IPS DF 6.9 (cell line): ENCODE results near the gene RHOBTB3.
"Not testable (repeated sequence)": the region's sequence is repeated elsewhere in the genome, so short reads cannot be mapped to it uniquely, and the experiment has no call there.

ENCODE experiments used
- DNase-seq: peaks from one replicate; pipeline ENCODE4 v3.0.0-alpha.2; 2013; ENCODE audit warnings: low read depth, low spot score
- H3K27ac ChIP-seq: one replicate; pipeline ENCODE4 v1.5.1; 2013; ENCODE audit warnings: low read length, control low read depth
- H3K27me3 ChIP-seq: 2 replicates; pipeline ENCODE4 v1.6.1; 2013; ENCODE audit warnings: mild to moderate bottlenecking, low read length; ENCODE audit not compliant: control insufficient read depth, insufficient read depth
- H3K36me3 ChIP-seq: 2 replicates; pipeline ENCODE4 v1.6.1; 2013; ENCODE audit warnings: low read length; ENCODE audit not compliant: control insufficient read depth, insufficient read depth
- H3K4me1 ChIP-seq: 2 replicates; pipeline ENCODE4 v1.6.1; 2013; ENCODE audit warnings: low read length; ENCODE audit not compliant: control insufficient read depth, insufficient read depth
- H3K4me3 ChIP-seq: 2 replicates; pipeline ENCODE4 v1.5.1; 2013; ENCODE audit warnings: mild to moderate bottlenecking, low read length
- H3K9me3 ChIP-seq: 2 replicates; pipeline ENCODE4 v1.6.1; 2013; ENCODE audit warnings: low read length, inconsistent platforms; ENCODE audit not compliant: control insufficient read depth, insufficient read depth
- WGBS: extraction: QIAGEN DNeasy Blood & Tissue Kit; methylation state at CpG from one replicate; pipeline ENCODE4 v1.1.7; 2013; ENCODE audit warnings: mixed read lengths, missing lambda C conversion rate; ENCODE audit not compliant: insufficient read length, insufficient coverage; 5-methylcytosine and 5-hydroxymethylcytosine counted together

The RHOBTB3 gene

DNA sequence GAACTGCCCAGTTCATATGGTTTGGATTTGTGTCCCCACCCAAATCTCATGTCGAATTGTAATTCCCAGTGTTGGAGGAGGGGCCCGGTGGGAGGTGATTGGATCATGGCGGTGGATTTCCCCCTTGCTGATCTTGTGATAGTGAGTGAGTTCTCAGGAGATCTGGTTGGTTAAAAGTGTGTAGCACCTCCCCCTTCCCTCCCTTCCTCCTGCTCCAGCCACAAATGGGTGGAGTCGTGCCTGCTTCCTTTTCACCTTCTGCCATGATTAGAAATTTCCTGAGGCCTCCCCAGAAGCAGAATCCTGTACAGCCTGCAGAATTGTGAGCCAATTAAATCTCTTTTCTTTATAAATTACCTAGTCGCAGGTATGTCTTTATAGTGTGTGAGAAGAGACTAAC is 24.9 kb upstream of the RHOBTB3 start:
- H3K27me3 ChIP-seq, H3K9me3 ChIP-seq, DNase-seq, H3K27ac ChIP-seq, H3K4me3 ChIP-seq, H3K36me3 ChIP-seq, H3K4me1 ChIP-seq: not testable (repeated sequence)
- no CpG with 5 or more reads among the region's 5 CpGs for WGBS

DNA sequence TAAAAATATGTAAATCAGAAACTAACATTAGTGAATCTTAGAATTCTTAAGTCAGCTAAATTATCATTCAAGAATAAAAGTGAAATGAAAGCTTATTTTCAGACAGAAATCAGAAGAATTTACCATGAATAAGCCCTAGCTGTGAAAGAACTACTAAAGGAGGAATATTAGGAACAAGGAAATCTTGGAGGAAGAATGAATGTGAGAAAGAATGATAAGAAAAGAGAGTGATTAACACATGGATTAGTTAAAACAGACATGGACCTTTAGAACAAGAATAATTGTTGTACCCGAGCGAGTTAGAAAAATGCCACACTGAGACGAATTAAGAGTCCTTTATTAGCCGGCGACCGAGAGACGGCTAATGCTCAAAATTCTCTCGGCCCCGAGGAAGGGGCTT is 24.1 kb upstream of the RHOBTB3 start:
- Histone ChIP-seq H3K4me3 (no peak overlapping the region), H3K36me3 (no peaks in the 10 kb centered on the region), H3K4me1 (no peaks in the 10 kb centered on the region), H3K27ac (no peak overlapping the region), H3K9me3 (no peaks in the 10 kb centered on the region), H3K27me3 (no peaks in the 10 kb centered on the region; the same call in 1 of the 2 replicates)
- no CpG with 5 or more reads among the region's 9 CpGs for WGBS
- no peak for DNase-seq

DNA sequence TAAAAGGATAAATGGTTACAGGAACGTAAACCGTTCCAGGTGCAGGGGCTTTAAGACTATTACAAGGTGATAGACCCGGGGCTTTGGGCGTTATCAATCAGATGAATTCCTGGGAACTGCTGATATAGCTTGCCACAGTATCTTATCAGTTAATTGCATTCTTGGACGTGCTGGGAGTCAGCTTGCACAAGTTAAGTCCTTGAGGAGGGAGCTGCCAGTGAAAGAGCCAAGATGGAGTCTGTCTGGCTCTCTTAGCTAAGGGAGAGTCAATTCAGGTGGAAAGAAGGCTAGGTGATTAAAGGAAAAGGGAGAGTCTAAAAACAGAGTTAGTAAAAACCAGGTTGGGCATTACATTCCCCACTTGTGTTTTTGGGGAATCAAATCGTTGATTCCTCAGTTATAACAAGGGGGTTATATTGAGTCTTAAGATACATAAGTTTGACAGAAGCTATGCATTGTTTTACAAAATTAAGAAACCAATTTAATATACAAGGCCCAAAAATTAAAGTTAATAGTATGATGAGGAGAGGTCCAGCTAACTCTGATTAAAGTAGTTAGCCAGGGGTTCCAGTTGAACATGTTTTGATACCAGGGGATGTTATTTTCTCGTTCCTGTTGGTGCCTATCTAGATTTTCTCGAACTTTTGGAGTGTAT is 23.5 kb upstream of the RHOBTB3 start:
- not testable (repeated sequence) for DNase-seq, H3K9me3 ChIP-seq, H3K4me3 ChIP-seq, H3K4me1 ChIP-seq, H3K27ac ChIP-seq, H3K27me3 ChIP-seq, H3K36me3 ChIP-seq
- WGBS = no CpG with 5 or more reads among the region's 8 CpGs

DNA sequence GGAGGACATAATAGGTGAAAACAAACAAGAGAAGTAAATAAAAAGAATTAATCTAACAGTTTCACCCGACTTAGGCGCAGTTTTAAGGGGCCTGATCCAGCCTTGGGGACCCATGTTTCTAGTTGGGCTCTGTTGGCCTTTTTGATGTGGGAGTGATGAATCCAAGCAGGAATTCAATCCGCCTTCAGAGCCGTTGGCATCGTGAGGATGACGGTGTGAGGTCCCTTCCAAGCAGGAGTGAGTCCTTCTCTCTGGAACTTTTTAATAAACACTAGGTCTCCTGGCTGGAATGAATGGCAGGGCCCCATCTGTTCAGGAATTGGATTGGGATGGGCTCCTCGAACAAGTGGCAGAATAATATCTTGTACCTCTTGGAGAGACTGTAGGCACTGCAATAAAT is 22.3 kb upstream of the RHOBTB3 start:
- Histone ChIP-seq H3K36me3 (no peaks in the 10 kb centered on the region), H3K4me1 (peaks cover 1% of the 10 kb centered on the region; the same call in 1 of the 2 replicates), H3K4me3 (no peak overlapping the region), H3K27me3 (no peaks in the 10 kb centered on the region; the same call in 1 of the 2 replicates), H3K9me3 (no peaks in the 10 kb centered on the region), H3K27ac (no peak overlapping the region)
- DNase-seq = no peak
- WGBS = no CpG with 5 or more reads among the region's 7 CpGs

DNA sequence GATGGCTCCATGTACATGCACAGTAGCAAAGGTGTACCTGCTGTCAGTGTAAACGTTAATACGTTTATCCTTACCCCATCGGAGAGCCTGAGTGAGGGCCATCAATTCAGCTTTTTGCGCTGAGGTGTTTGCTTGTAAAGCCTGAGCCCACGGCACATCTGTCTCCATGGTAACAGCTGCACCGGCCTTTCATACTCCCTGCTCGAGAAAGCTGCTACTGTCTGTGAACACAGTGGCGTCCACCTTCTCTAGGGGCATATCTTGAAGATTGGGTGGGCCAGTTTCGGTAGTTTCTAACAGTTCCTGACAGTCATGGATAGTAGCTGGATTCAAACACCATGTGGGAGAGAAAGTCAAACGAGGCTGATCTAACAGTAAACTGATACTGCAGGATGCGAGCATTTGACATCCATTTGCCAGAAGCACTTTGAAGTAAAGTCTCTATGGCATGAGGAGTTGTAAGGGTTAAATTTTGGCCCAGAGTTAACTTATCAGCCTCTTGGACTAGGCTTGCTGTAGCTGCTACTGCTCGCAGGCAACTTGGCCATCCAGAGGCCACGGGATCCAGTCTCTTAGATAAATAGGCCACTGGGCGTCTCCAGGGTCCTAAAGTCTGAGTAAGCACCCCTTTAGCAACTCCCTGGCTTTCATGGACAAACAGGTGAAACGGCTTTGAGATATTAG is 21.0 kb upstream of the RHOBTB3 start:
- no peak for DNase-seq
- WGBS = no CpG with 5 or more reads among the region's 15 CpGs
- Histone ChIP-seq H3K4me1 (peaks cover 1% of the 10 kb centered on the region; the same call in 1 of the 2 replicates), H3K36me3 (no peaks in the 10 kb centered on the region), H3K4me3 (no peak overlapping the region), H3K9me3 (no peaks in the 10 kb centered on the region), H3K27me3 (no peaks in the 10 kb centered on the region; the same call in 1 of the 2 replicates), H3K27ac (no peak overlapping the region)

DNA sequence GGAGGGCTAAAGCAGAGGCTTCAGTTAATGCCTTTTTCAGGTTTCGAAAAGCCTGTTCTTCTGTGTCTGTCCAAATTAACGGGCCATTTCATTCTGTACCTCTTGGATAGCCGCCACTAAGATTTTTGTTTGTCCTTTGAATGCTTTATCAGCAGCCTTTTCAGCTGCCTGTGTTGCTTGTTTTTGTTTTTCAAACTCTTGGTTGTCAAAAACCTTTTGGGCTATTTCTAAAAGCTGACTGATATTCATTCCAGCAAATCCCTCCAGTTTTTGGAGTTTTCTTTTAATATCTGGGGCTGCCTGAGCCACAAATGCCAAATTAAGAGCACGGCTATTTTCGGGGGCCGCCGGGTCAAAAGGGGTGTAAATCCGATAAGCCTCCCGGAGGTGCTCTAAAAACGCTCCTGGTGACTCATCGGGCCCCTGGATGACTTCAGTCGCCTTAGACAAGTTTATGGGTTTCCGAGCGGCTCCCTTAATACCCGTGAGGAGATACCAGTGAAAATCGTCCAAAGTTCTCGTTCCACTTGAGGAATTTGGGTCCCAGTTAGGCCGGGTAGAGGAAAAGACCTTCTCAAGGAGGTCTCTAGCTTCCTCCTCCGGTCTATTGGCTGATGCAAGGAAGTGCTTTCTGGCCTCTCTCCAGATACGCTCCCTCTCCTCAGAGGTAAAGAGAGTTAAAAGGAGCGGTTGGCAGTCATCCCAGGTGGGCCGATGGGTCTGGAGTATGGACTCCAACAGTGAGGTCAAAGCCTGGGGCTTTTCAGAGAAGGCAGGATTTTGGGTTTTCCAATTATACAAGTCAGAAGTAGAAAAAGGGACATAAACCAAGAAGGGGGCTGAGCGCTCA is 20.3 kb upstream of the RHOBTB3 start:
- not testable (repeated sequence) for H3K27ac ChIP-seq, H3K9me3 ChIP-seq, H3K36me3 ChIP-seq, DNase-seq, H3K27me3 ChIP-seq, H3K4me1 ChIP-seq
- H3K4me3 ChIP-seq = peak overlapping the region; percentile 41; the same call in 1 of the 2 replicates
- WGBS = no CpG with 5 or more reads among the region's 23 CpGs

DNA sequence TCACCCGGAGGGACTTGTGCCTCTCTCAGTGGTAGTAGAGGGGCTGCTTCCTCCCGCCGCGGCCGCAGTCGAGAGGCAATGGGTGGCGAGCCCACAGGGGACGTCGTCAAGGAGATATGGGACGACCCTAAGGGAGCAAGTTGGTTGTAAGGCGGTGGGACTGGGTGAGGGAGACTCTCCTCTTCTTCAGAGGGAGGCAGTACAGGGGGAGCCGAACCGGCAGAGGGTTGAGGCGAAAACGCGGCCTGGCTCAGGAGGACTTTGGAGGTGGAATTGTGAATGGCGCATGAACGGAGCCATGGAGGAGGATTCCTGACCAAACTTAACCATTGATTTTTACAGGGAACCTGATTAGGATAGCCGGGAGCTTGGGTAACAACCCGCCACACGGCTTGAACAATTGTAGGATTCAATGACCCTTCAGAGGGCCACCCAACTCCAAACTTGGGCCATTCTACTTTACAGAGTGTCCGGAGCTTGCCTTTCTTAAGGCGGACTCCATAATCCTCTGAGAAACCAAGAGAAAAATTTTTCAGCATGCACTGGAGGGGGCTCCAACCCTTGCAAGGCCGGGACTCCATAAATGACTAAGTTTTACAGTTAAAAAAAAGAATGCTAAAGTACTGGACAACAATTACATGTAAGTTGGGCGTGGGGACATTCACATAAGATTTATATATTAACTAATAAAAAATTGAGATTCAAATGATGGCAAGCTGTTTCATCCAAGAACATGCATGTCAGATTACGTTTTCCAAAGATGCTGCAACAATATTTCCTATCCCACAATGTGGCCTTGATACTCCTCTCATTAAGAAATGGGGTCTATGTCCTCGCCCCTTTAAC is 19.4 kb upstream of the RHOBTB3 start:
- Histone ChIP-seq H3K4me1 (peaks cover 1% of the 10 kb centered on the region; the same call in 1 of the 2 replicates), H3K27me3 (no peaks in the 10 kb centered on the region; the same call in 1 of the 2 replicates), H3K36me3 (no peaks in the 10 kb centered on the region), H3K27ac (no peak overlapping the region), H3K9me3 (no peaks in the 10 kb centered on the region), H3K4me3 (peak overlapping the region; percentile 41; the same call in 1 of the 2 replicates)
- DNase-seq = no peak
- WGBS = no CpG with 5 or more reads among the region's 27 CpGs

DNA sequence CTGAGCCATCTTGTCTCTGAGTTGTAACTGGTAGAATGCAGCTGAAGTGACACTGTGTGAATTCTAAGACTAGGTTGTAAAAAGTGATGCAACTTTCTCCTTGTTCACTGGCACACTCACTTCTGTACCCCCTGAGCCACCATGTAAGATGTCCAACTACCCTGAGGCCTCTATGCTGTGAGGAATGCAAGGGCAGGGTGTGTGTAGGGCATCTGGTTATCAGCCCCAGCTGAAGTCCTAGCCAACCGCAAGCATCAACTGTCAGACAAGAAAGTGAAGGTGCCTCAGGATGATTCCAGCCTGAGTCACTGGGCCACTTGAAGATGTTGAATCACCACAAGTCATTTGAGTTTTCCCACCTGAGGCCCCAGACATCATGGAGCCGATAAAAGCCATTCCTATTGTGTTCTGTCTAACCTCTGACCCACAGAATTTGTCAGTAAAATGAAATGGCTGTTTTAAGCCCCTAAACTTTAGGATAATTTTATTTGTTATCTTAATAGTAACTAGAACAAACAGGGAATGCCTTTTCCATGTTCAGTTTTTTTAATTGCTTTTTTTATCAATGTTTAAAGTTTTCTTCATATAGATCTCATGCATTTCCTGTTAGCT is 18.7 kb upstream of the RHOBTB3 start:
- Histone ChIP-seq H3K9me3 (no peaks in the 10 kb centered on the region), H3K36me3 (no peaks in the 10 kb centered on the region), H3K27ac (no peak overlapping the region), H3K27me3 (no peaks in the 10 kb centered on the region; the same call in 1 of the 2 replicates), H3K4me1 (peaks cover 1% of the 10 kb centered on the region; the same call in 1 of the 2 replicates), H3K4me3 (no peak overlapping the region)
- DNase-seq = no peak
- WGBS = no CpG with 5 or more reads among the region's 2 CpGs

DNA sequence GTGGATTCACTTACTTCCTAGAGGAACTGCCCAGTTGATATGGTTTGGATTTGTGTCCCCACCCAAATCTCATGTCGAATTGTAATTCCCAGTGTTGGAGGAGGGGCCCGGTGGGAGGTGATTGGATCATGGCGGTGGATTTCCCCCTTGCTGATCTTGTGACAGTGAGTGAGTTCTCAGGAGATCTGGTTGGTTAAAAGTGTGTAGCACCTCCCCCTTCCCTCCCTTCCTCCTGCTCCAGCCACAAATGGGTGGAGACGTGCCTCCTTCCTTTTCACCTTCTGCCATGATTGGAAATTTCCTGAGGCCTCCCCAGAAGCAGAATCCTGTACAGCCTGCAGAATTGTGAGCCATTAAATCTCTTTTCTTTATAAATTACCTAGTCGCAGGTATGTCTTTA is 17.9 kb upstream of the RHOBTB3 start:
- H3K27me3 ChIP-seq, H3K4me3 ChIP-seq, H3K27ac ChIP-seq, H3K36me3 ChIP-seq, H3K4me1 ChIP-seq, DNase-seq, H3K9me3 ChIP-seq: not testable (repeated sequence)
- no CpG with 5 or more reads among the region's 5 CpGs for WGBS
